Activated naive CD4-positive, alpha-beta T cell treated with anti-CD3 and anti-CD28 coated beads, Interleukin-2, amount 10 ng/mL, durations not matched to agents 7 days and 5 days (primary cell): ENCODE measurements around the gene MARF1.
"Not testable (repeated sequence)": the region's sequence is repeated elsewhere in the genome, so short reads cannot be mapped to it uniquely, and the experiment has no call there.

Source experiments
- CTCF ChIA-PET: fragments of 350-600 bp; sonication (Branson Sonifier 250); formaldehyde crosslinking; loops from one replicate; lab custom pipeline; 2021; ENCODE audit warnings: antibody characterized with exemption; lab: Charles Lee
- DNase-seq: peaks from one replicate; pipeline ENCODE4 v3.0.0-alpha.2; 2020
- H3K27ac Mint-ChIP-seq: one replicate; pipeline ENCODE4 v1.8.0; 2021; ENCODE audit warnings: mild to moderate bottlenecking, moderate library complexity, mixed read lengths
- H3K27me3 Mint-ChIP-seq: one replicate; pipeline ENCODE4 v1.8.0; 2021; ENCODE audit warnings: mild to moderate bottlenecking, mixed read lengths
- H3K36me3 Mint-ChIP-seq: one replicate; pipeline ENCODE4 v1.8.0; 2021; ENCODE audit warnings: mixed read lengths
- H3K4me1 Mint-ChIP-seq: one replicate; pipeline ENCODE4 v1.8.0; 2021; ENCODE audit warnings: mixed read lengths
- H3K4me3 Mint-ChIP-seq: one replicate; pipeline ENCODE4 v1.8.0; 2021; ENCODE audit warnings: mild to moderate bottlenecking, moderate library complexity, mixed read lengths
- H3K9me3 Mint-ChIP-seq: one replicate; pipeline ENCODE4 v1.8.0; 2021; ENCODE audit warnings: mixed read lengths

The MARF1 gene

GRCh38 chr16:15572329-15573001, 70.5 kb downstream of the MARF1 start:
- no peaks in the 10 kb centered on the region for H3K27me3 Mint-ChIP-seq
- DNase-seq, result no peak
- H3K4me3 Mint-ChIP-seq, result no peak overlapping the region
- peaks cover 5% of the 10 kb centered on the region for H3K4me1 Mint-ChIP-seq
- H3K9me3 Mint-ChIP-seq, result peaks cover 10% of the 10 kb centered on the region
- no peaks in the 10 kb centered on the region for H3K36me3 Mint-ChIP-seq
- CTCF ChIA-PET, result interaction anchor here (1.1 kb wide), 1 partner anchor 20 kb away, joined by 3 read pairs; no protein-coding TSS in a partner anchor
- H3K27ac Mint-ChIP-seq, result no peak overlapping the region

DNA sequence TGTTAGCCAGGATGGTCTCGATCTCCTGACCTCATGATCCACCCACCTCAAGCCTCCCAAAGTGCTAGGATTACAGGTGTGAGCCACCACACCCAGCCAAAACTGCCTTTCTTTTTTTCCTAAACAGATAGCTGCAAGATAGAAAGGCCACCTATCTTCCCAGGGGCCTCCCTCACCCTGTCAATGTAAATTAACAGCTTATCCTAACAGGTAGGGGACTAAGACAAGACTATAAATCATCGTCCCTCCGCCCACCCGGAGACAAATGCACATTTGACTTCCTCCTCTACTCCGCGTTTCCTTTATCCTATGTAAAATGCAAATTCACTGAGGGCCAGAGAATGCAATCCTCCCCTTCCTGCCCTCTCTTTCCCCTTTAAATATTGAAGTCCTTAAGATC, 71.4 kb downstream of the MARF1 start:
- Mint-ChIP-seq H3K27me3 (no peaks in the 10 kb centered on the region), H3K4me1 (peaks cover 5% of the 10 kb centered on the region), H3K4me3 (no peak overlapping the region), H3K36me3 (no peaks in the 10 kb centered on the region), H3K27ac (no peak overlapping the region), H3K9me3 (peaks cover 7% of the 10 kb centered on the region)
- DNase-seq, result no peak
- CTCF ChIA-PET, result interaction anchor here (1.1 kb wide), 1 partner anchor 19 kb away, joined by 3 read pairs; no protein-coding TSS in a partner anchor

GRCh38 chr16:15570666-15571065, 72.3 kb downstream of the MARF1 start:
- H3K4me1 Mint-ChIP-seq, CTCF ChIA-PET, DNase-seq, H3K9me3 Mint-ChIP-seq, H3K27me3 Mint-ChIP-seq, H3K27ac Mint-ChIP-seq, H3K36me3 Mint-ChIP-seq, H3K4me3 Mint-ChIP-seq: not testable (repeated sequence)

GRCh38 chr16:15567823-15568222, 75.1 kb downstream of the MARF1 start:
- Mint-ChIP-seq H3K4me3 (no peak overlapping the region), H3K36me3 (no peaks in the 10 kb centered on the region), H3K27ac (no peak overlapping the region), H3K9me3 (peaks cover 4% of the 10 kb centered on the region), H3K27me3 (no peaks in the 10 kb centered on the region), H3K4me1 (no peaks in the 10 kb centered on the region)
- no peak for DNase-seq
- CTCF ChIA-PET, result no interaction called here

- CTCF ChIA-PET, result no interaction called here
- H3K9me3 Mint-ChIP-seq, result peaks cover 4% of the 10 kb centered on the region
- H3K4me1 Mint-ChIP-seq, result no peaks in the 10 kb centered on the region
- no peaks in the 10 kb centered on the region for H3K27me3 Mint-ChIP-seq
- DNase-seq, result no peak
- H3K27ac Mint-ChIP-seq, result no peak overlapping the region
- no peaks in the 10 kb centered on the region for H3K36me3 Mint-ChIP-seq
- no peak overlapping the region for H3K4me3 Mint-ChIP-seq
Observed at GRCh38 chr16:15566095-15566494, 76.9 kb downstream of the MARF1 start.

GRCh38 chr16:15564604-15565339, 78.2 kb downstream of the MARF1 start:
- H3K4me1 Mint-ChIP-seq, result no peaks in the 10 kb centered on the region
- H3K36me3 Mint-ChIP-seq, result no peaks in the 10 kb centered on the region
- no peak for DNase-seq
- H3K27ac Mint-ChIP-seq, result no peak overlapping the region
- peaks cover 4% of the 10 kb centered on the region for H3K9me3 Mint-ChIP-seq
- CTCF ChIA-PET, result interaction anchor here (1.4 kb wide), 1 partner anchor 15 kb away, joined by 4 read pairs; no protein-coding TSS in a partner anchor
- H3K4me3 Mint-ChIP-seq, result no peak overlapping the region
- H3K27me3 Mint-ChIP-seq, result peaks cover 3% of the 10 kb centered on the region

- peaks cover 3% of the 10 kb centered on the region for H3K27me3 Mint-ChIP-seq
- CTCF ChIA-PET, result interaction anchor here (0.9 to 1.1 kb wide), 2 partner anchors 9 to 133 kb away, joined by 3 read pairs; no protein-coding TSS in a partner anchor
- H3K4me3 Mint-ChIP-seq, result no peak overlapping the region
- peaks cover 3% of the 10 kb centered on the region for H3K9me3 Mint-ChIP-seq
- DNase-seq, result no peak
- H3K27ac Mint-ChIP-seq, result no peak overlapping the region
- H3K4me1 Mint-ChIP-seq, result no peaks in the 10 kb centered on the region
- H3K36me3 Mint-ChIP-seq, result no peaks in the 10 kb centered on the region
Observed at GRCh38 chr16:15559176-15559575, 83.8 kb downstream of the MARF1 start.

DNA sequence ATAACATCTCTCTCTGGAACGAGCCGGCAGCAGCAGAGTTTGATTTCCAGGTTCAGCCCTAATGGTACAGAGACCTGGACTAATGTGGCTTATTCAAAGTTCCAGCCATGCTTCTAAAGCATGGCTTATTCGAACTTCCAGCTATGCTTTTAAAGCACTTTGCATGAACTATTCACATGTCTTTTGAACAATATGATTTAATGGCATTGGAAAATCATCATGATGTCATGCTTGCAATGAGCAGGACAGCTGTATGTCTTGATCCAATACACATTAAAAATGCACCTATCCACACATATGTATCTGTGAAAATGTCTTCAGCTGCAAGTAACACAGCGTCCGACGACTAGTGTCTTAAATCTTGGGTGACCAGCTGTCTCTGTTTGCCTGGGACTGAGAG, 85.7 kb downstream of the MARF1 start:
- H3K4me1 Mint-ChIP-seq, result no peaks in the 10 kb centered on the region
- CTCF ChIA-PET, result no interaction called here
- H3K27me3 Mint-ChIP-seq, result peaks cover 3% of the 10 kb centered on the region
- no peaks in the 10 kb centered on the region for H3K36me3 Mint-ChIP-seq
- DNase-seq, result no peak
- H3K27ac Mint-ChIP-seq, result no peak overlapping the region
- no peak overlapping the region for H3K4me3 Mint-ChIP-seq
- no peaks in the 10 kb centered on the region for H3K9me3 Mint-ChIP-seq

- CTCF ChIA-PET, result no interaction called here
- Mint-ChIP-seq H3K4me1 (no peaks in the 10 kb centered on the region), H3K36me3 (no peaks in the 10 kb centered on the region), H3K27me3 (peaks cover 3% of the 10 kb centered on the region), H3K27ac (no peak overlapping the region), H3K9me3 (no peaks in the 10 kb centered on the region), H3K4me3 (no peak overlapping the region)
- no peak for DNase-seq
Observed at GRCh38 chr16:15556130-15556529, 86.8 kb downstream of the MARF1 start.

DNA sequence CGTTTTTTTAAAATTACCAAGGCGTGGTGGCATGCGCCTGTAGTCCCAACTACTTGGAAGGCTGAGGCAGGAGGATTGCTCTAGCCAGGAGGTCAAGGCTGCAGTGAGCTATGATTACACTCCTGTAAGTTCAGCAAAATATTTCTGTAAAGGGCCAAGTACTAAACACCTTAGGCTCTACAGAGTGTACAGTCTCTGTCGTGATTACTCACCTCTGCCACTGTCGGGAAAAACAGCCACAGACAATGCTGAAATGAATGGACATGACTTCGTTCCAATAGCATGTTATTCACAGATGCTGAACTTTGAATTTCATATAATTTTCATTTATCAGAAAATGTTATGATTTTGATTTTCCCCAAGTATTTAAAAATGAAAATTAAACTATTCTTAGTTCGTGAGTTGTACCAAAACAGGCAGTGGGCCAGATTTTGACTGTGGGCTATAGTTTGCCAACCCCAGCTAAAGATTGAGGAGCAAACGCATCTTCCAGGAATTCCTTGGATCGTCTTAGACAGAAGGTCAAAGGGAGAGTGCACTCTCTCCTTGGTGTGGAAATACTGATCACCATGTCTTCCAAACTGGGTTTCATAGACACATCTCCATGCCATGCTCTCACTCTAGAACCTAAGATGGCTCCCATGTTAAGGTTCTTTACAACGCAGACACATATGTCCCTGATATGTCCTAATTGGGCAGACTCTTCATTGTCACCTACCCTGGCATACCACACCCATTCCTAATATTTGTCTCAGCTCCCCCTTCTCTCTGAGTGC, 89.5 kb downstream of the MARF1 start:
- no peak for DNase-seq
- H3K27ac Mint-ChIP-seq, result no peak overlapping the region
- no peaks in the 10 kb centered on the region for H3K36me3 Mint-ChIP-seq
- H3K9me3 Mint-ChIP-seq, result no peaks in the 10 kb centered on the region
- no peaks in the 10 kb centered on the region for H3K27me3 Mint-ChIP-seq
- no peaks in the 10 kb centered on the region for H3K4me1 Mint-ChIP-seq
- no peak overlapping the region for H3K4me3 Mint-ChIP-seq
- CTCF ChIA-PET, result interaction anchor here (0.8 kb wide), 1 partner anchor 19 kb away, joined by 3 read pairs; no protein-coding TSS in a partner anchor

DNA sequence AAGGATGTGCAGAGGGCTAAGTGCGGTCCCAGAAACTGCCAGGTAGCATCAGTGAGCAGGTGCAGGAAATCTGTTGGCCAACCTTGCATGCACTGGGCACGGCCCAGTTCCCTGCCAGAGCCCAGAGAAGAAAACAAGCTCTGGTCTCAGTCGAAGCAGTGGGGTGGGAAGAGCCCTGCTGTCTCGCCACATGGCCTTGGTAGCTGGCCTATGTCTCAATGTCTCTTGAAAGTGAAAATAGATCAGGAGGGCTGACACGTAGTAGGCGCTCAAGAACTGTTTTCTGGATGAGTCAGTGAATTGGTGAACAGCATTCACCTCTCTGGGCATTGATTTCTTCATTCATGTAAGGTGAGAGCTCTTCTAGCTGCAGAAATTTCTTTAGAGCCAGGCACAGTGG, 90.4 kb downstream of the MARF1 start:
- Mint-ChIP-seq H3K4me1 (no peaks in the 10 kb centered on the region), H3K27ac (no peak overlapping the region), H3K27me3 (no peaks in the 10 kb centered on the region), H3K4me3 (no peak overlapping the region), H3K9me3 (no peaks in the 10 kb centered on the region), H3K36me3 (no peaks in the 10 kb centered on the region)
- CTCF ChIA-PET, result interaction anchor here (0.6 to 0.8 kb wide), 2 partner anchors 20 to 984 kb away, joined by 3 read pairs; no protein-coding TSS in a partner anchor
- no peak for DNase-seq

DNA sequence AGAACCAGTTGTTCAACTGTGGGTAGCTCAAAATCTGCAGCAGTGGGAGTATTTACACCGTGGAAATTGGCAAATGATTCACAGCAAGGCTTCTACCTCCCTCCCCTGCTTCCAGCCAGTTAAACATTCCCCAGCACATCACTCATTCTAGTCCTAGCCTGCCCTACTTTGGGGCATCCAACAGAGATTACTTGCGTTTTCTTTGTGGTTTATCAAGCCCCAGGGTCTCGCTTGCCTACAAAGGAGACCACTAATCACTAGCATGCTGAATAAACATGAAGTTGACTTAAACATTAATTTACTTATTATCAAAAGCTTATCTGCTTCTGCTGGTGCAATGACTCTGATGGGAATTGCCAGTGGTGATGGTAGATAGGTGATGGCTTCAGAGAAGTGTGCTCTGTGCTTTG, 94.5 kb downstream of the MARF1 start:
- no peak overlapping the region for H3K4me3 Mint-ChIP-seq

DNA sequence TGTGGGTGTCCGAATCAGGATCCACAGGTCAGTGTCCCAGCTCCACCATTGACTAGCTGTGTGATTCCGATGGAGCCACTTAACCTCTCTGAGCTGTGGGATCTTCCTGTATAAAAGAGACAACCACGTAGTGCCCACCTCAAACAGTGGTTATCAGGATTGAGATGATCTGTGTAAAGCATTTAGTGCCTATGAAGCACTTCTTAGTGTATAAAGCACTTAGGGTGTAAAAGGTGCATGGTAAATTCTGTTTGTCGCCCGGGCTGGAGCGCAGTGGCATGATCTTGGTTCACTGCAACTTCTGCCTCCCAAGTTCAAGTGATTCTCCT, 95.2 kb downstream of the MARF1 start:
- H3K4me3 Mint-ChIP-seq, result no peak overlapping the region
- no peaks in the 10 kb centered on the region for H3K27me3 Mint-ChIP-seq
- no peaks in the 10 kb centered on the region for H3K9me3 Mint-ChIP-seq
- CTCF ChIA-PET, result no interaction called here
- no peaks in the 10 kb centered on the region for H3K4me1 Mint-ChIP-seq
- no peak for DNase-seq
- H3K36me3 Mint-ChIP-seq, result no peaks in the 10 kb centered on the region
- no peak overlapping the region for H3K27ac Mint-ChIP-seq

More for the DNA sequence above, 94.5 kb downstream of the MARF1 start:
- no peaks in the 10 kb centered on the region for H3K27me3 Mint-ChIP-seq
- no peaks in the 10 kb centered on the region for H3K36me3 Mint-ChIP-seq
- H3K9me3 Mint-ChIP-seq, result no peaks in the 10 kb centered on the region
- H3K27ac Mint-ChIP-seq, result no peak overlapping the region
- no peaks in the 10 kb centered on the region for H3K4me1 Mint-ChIP-seq
- no peak for DNase-seq
- CTCF ChIA-PET, result no interaction called here

DNA sequence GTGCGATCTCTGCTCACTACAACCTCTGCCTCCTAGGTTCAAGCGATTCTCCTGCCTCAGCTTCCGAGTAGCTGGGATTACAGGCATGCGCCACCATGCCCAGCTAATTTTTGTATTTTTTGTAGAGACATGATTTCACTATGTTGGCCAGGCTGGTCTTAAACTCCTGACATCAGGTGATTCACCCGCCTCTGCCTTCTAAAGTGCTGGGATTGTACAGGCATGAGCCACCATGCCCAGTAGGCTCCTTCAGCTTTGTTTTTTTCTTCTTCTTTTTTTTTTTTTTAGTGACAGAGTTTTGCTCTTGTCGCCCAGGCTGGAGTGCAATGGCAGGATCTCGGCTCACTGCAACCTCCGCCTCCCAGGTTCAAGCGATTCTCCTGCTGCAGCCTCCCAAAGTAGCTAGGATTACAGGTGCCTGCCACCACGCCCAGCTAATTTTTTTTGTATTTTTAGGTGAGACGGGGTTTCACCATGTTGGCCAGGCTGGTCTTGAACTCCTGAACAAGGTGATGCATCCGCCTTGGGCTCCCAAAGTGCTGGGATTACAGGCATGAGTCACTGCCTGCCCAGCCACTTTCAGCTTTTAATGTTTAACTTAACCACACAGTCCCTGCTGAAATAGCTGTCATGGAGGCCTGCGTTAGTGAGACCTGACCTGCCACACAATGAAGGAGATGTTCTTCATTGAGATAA, 95.7 kb downstream of the MARF1 start:
- H3K4me3 Mint-ChIP-seq, H3K9me3 Mint-ChIP-seq, H3K36me3 Mint-ChIP-seq, H3K27ac Mint-ChIP-seq, CTCF ChIA-PET, H3K4me1 Mint-ChIP-seq, H3K27me3 Mint-ChIP-seq, DNase-seq: not testable (repeated sequence)
